Esophagus squamous epithelium (tissue), 5 donors: Measurements from ENCODE around the gene KANK4. TPM values are rescaled to one million over a fixed set of nuclear protein-coding genes. Genes with fewer than 3 reads are reported as not detected.
A peak's percentile ranks its signal among the peaks of the same experiment; 100 is the strongest.

Experiments used
- DNase-seq: peaks from one replicate; lab custom pipeline; 2025; lab: John Stamatoyannopoulos, UW
- H3K27ac ChIP-seq, 4 donors: fragments of 200-600 bp; sonication (generic); one replicate each; pipeline ENCODE4 v1.5.1; 2016 to 2019; ENCODE audit warnings: mild to moderate bottlenecking in 1 of 4
- H3K27me3 ChIP-seq, 4 donors: fragments of 200-600 bp; sonication (generic); 1 replicate in 3 of 4; 2 replicates in 1 of 4; pipeline versions ENCODE4 v1.5.1 to v1.6.0; 2017 to 2021; ENCODE audit warnings: antibody characterized with exemption in 1 of 4
- H3K36me3 ChIP-seq, 3 donors: fragments of 200-600 bp; sonication (generic); one replicate each; pipeline ENCODE4 v1.5.1; 2016 to 2019
- H3K4me1 ChIP-seq, 3 donors: fragments of 200-600 bp; sonication (generic); one replicate each; pipeline ENCODE4 v1.5.1; 2017 to 2019
- H3K4me3 ChIP-seq, 4 donors: fragments of 200-600 bp; sonication (generic); 1 replicate in 3 of 4; 2 replicates in 1 of 4; pipeline ENCODE4 v1.5.1; 2016 to 2019; ENCODE audit warnings: mild to moderate bottlenecking in 2 of 4, moderate library complexity in 1 of 4
- H3K9me3 ChIP-seq, 3 donors: fragments of 200-600 bp; sonication (generic); one replicate each; pipeline ENCODE4 v1.5.1; 2016 to 2019
- POLR2A ChIP-seq, 4 donors: fragments of 450-650 bp; IDR thresholded peaks; one replicate each; pipeline ENCODE4 v1.6.1; 2017; ENCODE audit warnings: antibody characterized with exemption in 4 of 4, mild to moderate bottlenecking in 4 of 4, moderate library complexity in 3 of 4
- WGBS, 2 donors: methylation state at CpG; one replicate each; pipeline ENCODE4 v1.1.5; 2018; 5-methylcytosine and 5-hydroxymethylcytosine counted together
- intact Hi-C: fragments of 100-400 bp; cut with DNase I; formaldehyde crosslinking; loops from one replicate; pipeline ENCODE4 v1.15.0; 2022
- total RNA-seq, 4 donors: library from RNA; depleted of rRNA; stranded (reverse); fragments of >200 nt; gene quantifications; one replicate each; pipeline ENCODE4 v1.1.0, GENCODE V29; 2016
- TF ChIP-seq, protein P1 (sequence below), 6 experiments: fragments of 450-650 bp in 4 of 6; fragments of 200-600 bp in 2 of 6; sonication (generic) in 2 of 6; IDR thresholded peaks; one replicate each; pipeline ENCODE4 v1.5.1; 2016 to 2019; ENCODE audit warnings: antibody characterized with exemption in 6 of 6, mild to moderate bottlenecking in 4 of 6, moderate library complexity in 4 of 6
- donor health status: DM: yes; HTN: yes; CAD: no.

The KANK4 gene
- total RNA-seq, 4 donors from 2014 or later: 0.19 TPM; not detected in 3

- intact Hi-C loops: no loop called here
- DNase-seq: no peak
- TF ChIP-seq POLR2A (IDR thresholded peaks at IDR 0.05): no peak
- TF ChIP-seq, protein P1, sequence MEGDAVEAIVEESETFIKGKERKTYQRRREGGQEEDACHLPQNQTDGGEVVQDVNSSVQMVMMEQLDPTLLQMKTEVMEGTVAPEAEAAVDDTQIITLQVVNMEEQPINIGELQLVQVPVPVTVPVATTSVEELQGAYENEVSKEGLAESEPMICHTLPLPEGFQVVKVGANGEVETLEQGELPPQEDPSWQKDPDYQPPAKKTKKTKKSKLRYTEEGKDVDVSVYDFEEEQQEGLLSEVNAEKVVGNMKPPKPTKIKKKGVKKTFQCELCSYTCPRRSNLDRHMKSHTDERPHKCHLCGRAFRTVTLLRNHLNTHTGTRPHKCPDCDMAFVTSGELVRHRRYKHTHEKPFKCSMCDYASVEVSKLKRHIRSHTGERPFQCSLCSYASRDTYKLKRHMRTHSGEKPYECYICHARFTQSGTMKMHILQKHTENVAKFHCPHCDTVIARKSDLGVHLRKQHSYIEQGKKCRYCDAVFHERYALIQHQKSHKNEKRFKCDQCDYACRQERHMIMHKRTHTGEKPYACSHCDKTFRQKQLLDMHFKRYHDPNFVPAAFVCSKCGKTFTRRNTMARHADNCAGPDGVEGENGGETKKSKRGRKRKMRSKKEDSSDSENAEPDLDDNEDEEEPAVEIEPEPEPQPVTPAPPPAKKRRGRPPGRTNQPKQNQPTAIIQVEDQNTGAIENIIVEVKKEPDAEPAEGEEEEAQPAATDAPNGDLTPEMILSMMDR (IDR thresholded peaks at IDR 0.05): no peak
Measured at GRCh38 chr1:62321446-62321845, 2.2 kb upstream of the KANK4 start.

GRCh38 chr1:62318320-62318755 lies 896 bp downstream of the KANK4 start:
- no peak for TF ChIP-seq POLR2A (IDR thresholded peaks at IDR 0.05)
- TF ChIP-seq, protein P1 (IDR thresholded peaks at IDR 0.05): no peak
- H3K27me3 ChIP-seq: peaks cover 5 to 70% (median 14%) of the 10 kb centered on the region in 4 donors
- no peak overlapping the region for H3K27ac ChIP-seq
- no peaks in the 10 kb centered on the region for H3K36me3 ChIP-seq
- H3K4me3 ChIP-seq: peak overlapping the region in 3 of 4 donors; percentile 24 to 57 (median 38)
- WGBS, 2 donors: 10 to 60% methylated on average over 2 to 3 of the region's 27 CpGs
- peaks cover 0 to 18% (median 10%) of the 10 kb centered on the region in 3 donors for H3K4me1 ChIP-seq
- no peaks in the 10 kb centered on the region for H3K9me3 ChIP-seq
- no peak for DNase-seq
- intact Hi-C loops: no loop called here

More at GRCh38 chr1:62321446-62321845, 2.2 kb upstream of the KANK4 start:
- Histone ChIP-seq H3K9me3 (no peaks in the 10 kb centered on the region), H3K36me3 (no peaks in the 10 kb centered on the region), H3K4me3 (no peak overlapping the region), H3K4me1 (peaks cover 0 to 18% (median 10%) of the 10 kb centered on the region in 3 donors), H3K27ac (no peak overlapping the region), H3K27me3 (peaks cover 5 to 64% (median 14%) of the 10 kb centered on the region in 4 donors)
- 13 to 30% methylated on average over 1 to 2 of the region's 3 CpGs for WGBS, 2 donors

DNA sequence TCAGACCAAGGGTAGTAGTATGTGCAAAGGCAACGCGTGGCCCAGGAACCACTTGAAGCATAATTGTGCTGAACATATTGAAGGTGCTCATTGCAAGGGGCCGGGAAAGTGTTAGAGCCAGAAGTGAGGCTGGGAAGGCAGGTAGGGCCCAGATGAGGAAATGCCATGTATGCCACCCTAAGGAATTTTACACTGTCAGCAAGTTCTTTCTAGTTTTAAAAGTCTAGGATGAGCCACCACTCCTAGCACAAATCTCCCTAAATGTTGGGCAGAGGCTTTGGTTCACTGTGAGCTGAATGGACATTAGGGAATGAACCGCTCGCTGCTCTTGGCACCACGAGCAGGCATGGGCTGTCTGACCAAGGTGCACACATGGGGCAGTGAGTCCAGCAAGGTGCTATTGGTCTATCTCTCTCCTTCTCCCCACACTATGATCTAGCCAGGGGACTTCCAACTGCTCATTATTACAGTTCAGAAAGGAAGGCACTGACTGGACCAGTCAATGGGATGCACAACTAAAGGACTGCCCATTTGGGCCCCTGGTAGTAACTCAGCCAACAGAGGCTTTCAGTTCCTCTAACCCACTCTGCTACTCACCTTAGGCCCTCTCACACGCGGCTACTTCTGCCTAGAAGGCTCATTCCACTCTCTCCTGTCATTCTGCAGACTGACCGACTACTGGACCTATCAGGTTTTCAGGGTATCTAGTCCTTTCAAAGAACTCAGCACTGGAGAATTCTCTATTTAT lies 2.0 kb downstream of the KANK4 start:
- intact Hi-C loops: no loop called here
- 91 to 94% methylated on average over 6 of the region's 9 CpGs for WGBS, 2 donors
- Histone ChIP-seq H3K27me3 (peaks cover 5 to 65% (median 14%) of the 10 kb centered on the region in 4 donors), H3K27ac (no peak overlapping the region), H3K4me3 (no peak overlapping the region), H3K9me3 (no peaks in the 10 kb centered on the region), H3K36me3 (no peaks in the 10 kb centered on the region), H3K4me1 (peaks cover 0 to 18% (median 10%) of the 10 kb centered on the region in 3 donors)
- DNase-seq: no peak
- TF ChIP-seq, protein P1 (IDR thresholded peaks at IDR 0.05): no peak
- no peak for TF ChIP-seq POLR2A (IDR thresholded peaks at IDR 0.05)

DNA sequence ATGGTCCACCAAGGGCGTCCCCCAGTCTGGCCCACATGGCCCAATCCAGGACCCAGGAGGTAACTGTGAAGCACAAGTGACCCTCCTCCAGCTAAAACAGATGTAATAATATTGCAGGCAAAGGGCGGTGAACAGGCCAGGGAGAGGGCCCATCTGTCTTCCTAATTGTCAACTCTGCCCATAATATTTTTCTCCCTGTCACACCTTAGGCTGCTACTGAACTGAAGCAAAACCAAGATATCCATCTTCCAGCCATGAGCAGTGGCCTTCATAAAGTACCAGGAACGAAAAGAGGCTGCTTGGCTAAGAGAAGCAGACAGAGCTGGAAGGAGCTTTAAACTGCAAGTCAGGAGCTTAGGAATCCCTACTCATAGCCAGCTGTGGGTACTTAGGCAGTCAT lies 3.1 kb downstream of the KANK4 start:
- TF ChIP-seq POLR2A (IDR thresholded peaks at IDR 0.05): no peak
- TF ChIP-seq, protein P1 (IDR thresholded peaks at IDR 0.05): no peak
- H3K36me3 ChIP-seq: no peaks in the 10 kb centered on the region
- peaks cover 0 to 15% (median 10%) of the 10 kb centered on the region in 3 donors for H3K4me1 ChIP-seq
- intact Hi-C loops: no loop called here
- H3K27me3 ChIP-seq: peaks cover 5 to 68% (median 14%) of the 10 kb centered on the region in 4 donors
- WGBS, 2 donors: 87 to 88% methylated on average over 3 of the region's 3 CpGs
- no peak overlapping the region for H3K4me3 ChIP-seq
- DNase-seq: no peak
- H3K9me3 ChIP-seq: no peaks in the 10 kb centered on the region
- no peak overlapping the region for H3K27ac ChIP-seq

GRCh38 chr1:62315387-62315786 lies 3.8 kb downstream of the KANK4 start:
- no peak for DNase-seq
- H3K27ac ChIP-seq: no peak overlapping the region
- intact Hi-C loops: no loop called here
- no peaks in the 10 kb centered on the region for H3K9me3 ChIP-seq
- no peaks in the 10 kb centered on the region for H3K36me3 ChIP-seq
- 81 to 86% methylated on average over 3 to 5 of the region's 5 CpGs for WGBS, 2 donors
- no peak overlapping the region for H3K4me3 ChIP-seq
- TF ChIP-seq, protein P1 (IDR thresholded peaks at IDR 0.05): no peak
- no peak for TF ChIP-seq POLR2A (IDR thresholded peaks at IDR 0.05)
- H3K27me3 ChIP-seq: peaks cover 5 to 68% (median 14%) of the 10 kb centered on the region in 4 donors
- peaks cover 0 to 15% (median 10%) of the 10 kb centered on the region in 3 donors for H3K4me1 ChIP-seq
